Stimulated activated CD4-positive, alpha-beta T cell treated with anti-CD3 and anti-CD28 coated beads, Interleukin-1b, Interleukin-23, amount 100 ng/mL, for 1 hour (primary cell): ENCODE data around the gene FRK.
"Not testable (repeated sequence)": the region's sequence is repeated elsewhere in the genome, so short reads cannot be mapped to it uniquely, and the experiment has no call there.

Experiments used
- DNase-seq, 2 donors: peaks; one replicate each; pipeline ENCODE4 v3.0.0-alpha.2; 2020; ENCODE audit warnings: low read depth in 2 of 2

Gene FRK

GRCh38 chr6:115945812-115946211, 114.9 kb downstream of the FRK start:
- no peak for DNase-seq

DNA sequence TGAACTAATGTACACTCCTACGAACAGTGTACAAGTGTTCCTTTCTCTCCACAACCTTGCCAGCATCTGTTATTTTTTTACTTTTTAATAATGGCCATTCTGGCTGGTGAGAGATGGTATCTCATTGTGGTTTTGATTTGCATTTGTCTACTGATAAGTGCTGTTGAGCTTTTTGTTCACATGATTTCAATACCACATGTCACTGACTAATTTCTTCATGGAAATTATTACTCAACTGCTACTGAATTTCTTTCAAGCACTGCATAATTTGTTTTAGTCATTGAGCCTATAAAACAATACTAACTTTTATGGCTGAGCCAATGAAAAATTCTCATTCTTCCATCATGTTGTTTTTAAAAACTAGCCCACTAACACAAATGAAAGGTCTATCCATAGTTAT, 115.4 kb downstream of the FRK start:
- no peak for DNase-seq

DNA sequence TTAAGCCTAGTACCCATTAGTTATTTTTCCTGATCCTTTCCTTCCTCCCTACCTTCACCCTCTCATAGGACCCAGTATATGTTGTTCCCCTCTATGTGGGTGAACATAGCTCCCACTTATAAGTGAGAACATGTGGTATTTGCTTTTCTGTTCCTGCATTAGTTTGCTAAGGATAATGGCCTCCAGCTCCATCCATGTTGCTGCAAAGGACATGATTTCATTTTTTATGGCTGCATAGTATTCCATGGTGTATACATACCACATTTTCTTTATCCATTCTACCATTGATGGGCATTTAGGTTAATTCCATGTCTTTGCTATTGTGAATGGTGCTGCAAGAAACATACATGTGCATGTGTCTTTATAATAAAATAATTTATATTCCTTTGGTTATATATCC, 115.9 kb downstream of the FRK start:
- not testable (repeated sequence) for DNase-seq

DNA sequence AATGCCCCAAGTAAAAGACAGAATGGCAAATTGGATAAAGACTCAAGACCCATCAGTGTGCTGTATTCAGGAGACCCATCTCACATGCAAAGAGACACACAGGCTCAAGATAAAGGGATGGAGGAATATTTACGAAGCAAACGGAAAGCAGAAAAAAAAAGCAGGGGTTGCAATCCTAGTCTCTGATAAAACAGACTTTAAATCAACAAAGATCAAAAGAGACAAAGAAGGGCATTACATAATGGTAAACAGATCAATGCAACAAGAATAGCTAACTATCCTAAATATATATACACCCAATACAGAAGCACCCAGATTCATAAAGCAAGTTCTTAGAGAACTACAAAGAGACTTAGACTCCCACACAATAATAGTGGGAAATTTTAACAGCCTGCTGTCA, 123.2 kb downstream of the FRK start:
- DNase-seq = not testable (repeated sequence)

GRCh38 chr6:115935361-115935760, 125.3 kb downstream of the FRK start:
- DNase-seq = no peak

DNA sequence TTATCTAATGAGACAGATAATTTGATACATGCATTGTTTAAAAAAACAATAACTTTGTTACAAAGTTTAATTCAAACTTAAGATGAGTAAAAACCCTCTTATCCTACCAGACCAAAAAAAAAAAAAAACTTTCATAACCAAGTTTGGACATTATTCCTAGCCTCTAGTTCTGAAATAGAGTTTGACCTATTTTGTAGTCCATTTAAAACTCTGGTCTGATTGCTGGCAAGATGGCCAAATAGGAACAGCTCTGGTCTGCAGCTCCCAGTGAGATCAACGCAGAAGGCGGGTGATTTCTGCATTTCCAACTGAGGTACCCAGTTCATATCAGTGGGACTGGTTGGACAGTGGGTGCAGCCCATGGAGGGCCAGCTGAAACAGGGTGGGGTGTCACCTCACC, 125.9 kb downstream of the FRK start:
- DNase-seq = no peak

GRCh38 chr6:115934145-115934544, 126.5 kb downstream of the FRK start:
- DNase-seq = no peak

DNA sequence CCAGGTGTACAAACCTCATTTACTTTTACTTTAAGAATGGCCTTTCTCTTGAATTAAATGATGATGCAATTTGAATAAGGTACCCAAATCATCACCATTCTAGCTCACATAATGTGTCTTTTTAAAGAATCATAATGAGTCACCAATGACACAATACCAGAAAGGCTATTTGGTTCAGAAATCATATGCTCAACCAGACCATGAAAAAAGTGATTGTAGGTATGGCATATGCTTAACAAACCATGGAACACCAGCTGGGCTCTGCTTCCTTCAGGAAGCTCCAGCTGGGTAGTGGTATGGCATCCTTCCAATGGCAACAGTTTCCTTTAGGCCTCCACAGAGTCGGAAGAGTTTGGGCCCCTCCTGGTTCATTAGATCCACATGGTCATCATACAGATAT, 128.2 kb downstream of the FRK start:
- no peak for DNase-seq

DNA sequence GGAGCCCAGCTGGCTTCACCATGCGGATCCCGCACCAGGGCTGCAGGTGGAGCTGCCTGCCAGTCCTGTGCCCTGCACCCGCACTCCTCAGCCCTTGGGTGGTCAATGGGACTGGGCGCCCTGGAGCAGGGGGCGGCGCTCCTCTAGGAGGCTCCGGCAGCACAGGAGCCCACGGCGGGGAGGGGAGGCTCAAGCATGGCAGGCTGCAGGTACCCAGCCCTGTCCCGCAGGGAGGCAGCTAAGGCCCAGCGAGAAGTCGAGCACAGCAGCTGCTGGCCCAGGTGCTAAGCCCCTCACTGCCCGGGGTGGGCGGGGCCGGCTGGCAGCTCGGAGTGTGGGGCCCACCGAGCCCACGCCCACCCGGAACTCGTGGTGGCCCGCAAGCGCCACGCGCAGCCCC, 132.7 kb downstream of the FRK start:
- not testable (repeated sequence) for DNase-seq

- DNase-seq = no peak
Observed at GRCh38 chr6:115922971-115923370, 137.7 kb downstream of the FRK start.

DNA sequence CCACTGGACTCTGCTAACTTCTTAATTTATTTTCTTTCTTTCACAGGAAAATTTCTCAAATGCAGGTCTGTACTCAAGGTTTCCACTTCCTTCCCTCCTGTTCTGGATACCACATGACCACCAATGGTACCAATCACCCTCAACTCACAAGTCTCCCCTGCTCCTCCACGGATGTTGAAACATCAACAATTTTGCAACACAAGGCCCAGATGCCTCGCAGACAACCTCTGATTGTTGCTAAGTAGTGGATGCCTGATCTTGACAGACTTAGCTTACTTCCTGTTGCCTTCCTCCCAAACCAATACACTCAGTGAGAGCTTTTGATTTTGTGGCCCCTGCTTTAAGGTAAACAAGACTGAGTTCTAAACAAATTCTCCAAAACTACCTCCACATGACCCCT, 146.6 kb downstream of the FRK start:
- DNase-seq = no peak

- DNase-seq = no peak
Observed at GRCh38 chr6:115909923-115910546, 150.7 kb downstream of the FRK start.

DNA sequence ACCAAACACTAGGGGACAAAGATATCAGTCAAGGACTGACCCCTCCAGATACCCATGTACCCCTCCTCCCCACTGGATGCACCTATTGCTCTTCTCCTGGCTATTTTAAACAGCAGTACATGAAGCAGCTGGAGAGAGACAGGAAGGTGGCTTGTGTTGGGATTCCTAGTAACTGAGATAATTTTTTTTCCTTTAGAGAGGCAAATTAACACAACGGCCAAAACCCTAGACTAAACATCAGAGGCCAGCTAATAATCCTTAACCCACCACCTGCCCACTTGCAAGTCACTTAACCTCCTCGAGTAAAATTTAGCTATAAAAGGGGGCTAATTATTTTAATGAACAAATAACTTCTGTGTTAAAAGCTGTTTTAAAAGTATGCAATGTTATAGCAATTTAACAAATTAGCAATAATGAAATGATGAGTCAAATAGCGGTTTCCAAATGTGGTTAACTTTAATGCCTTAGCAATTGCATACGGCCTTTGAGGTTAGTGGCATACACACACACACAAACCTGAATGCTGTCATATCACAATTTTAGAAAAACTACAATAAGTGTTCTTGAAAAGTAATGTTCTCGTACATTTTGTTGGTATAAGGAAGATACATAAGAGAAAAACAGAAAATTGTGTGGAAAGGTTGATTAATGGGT, 151.7 kb downstream of the FRK start:
- DNase-seq = no peak

DNA sequence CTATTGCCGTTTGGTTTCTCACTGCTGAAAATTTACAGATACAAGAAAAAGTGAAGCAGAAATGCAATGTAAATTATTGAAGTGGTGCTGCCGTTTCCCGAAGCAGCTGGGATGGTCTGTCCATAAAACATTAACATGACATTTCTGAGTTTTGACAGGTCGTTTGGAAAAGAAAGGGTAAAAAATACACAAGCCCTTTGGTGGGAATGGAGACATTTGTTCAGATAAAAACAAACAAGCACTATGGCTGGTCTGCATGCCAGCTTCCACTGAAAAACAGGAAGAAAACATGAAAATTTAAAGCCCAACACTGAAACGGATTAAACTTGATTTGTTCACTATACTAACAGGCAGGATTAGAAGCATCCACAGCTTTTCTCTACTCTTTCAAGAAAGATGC, 155.2 kb downstream of the FRK start:
- no peak for DNase-seq

DNA sequence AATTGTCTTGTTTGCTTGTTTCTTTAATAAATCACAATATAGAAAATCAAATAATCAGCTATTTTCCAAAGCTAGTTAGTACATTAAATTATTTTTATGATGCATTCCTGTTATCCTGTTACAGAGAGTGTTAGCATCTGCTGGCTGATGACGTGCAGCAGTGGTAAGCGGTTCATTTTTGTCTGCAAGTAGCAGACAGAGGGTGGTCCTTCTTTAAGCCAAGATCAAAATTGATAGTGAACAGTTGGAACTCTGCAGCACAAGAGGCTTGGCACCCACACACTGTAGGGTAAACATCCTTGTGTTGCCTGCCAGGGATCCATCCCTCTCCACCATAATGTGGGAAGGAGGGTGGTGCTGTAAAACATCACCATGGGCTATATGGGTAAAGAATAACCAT, 158.3 kb downstream of the FRK start:
- no peak for DNase-seq

GRCh38 chr6:115901896-115902295, 158.8 kb downstream of the FRK start:
- DNase-seq = no peak

DNA sequence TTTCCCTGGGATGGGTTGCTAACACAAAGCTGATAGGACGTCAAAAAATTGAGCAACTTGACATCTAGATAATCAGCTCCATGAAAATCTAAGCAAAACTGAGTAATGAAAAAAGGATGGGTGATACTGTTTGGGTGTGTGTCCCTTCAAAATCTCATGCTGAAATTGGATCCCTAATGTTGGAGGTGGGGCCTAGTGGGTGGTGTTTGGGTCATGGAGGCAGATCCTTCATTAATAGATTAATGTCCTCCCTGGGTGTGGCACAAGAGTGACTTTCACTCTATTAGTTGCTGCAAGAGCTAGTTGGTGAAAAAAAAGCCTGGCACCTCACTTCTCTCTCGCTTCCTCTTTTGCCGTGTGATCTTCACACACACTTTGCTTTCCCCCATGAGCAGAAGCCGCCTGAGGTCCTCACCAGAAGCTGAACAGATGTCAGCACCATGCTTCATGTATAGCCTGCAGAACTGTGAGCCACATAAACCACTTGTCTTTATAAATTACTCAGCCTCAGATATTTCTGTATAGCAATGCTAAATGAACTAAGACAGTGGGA, 160.9 kb downstream of the FRK start:
- no peak for DNase-seq

DNA sequence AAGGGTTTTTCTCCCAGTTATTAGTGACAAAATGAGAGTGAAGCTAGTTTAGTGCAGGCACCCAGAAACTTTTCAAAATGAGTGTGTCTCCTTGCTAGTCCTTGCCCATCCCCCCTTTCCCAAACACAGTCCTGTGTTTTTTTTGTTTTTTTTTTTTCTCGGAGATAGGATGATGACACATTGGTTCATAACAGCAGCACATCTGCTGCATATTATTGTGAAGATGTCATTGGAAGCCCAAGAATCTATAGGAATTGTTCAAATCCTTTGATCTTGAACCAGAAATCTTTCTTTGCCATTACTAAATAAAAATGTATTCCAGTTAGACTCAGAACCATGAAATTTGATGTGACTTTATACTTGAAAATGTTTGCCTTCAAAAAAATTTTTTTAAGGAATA, 162.4 kb downstream of the FRK start:
- DNase-seq = no peak

- DNase-seq = no peak
Observed at GRCh38 chr6:115896538-115897129, 164.1 kb downstream of the FRK start.

- no peak for DNase-seq
Observed at GRCh38 chr6:115894426-115894992, 166.2 kb downstream of the FRK start.

- no peak for DNase-seq
Observed at GRCh38 chr6:115891750-115892149, 168.9 kb downstream of the FRK start.

- DNase-seq = no peak
Observed at GRCh38 chr6:115891111-115891669, 169.5 kb downstream of the FRK start.

- DNase-seq = no peak
Observed at GRCh38 chr6:115890238-115890637, 170.5 kb downstream of the FRK start.
